ENCODE measurements around the gene SLC9A9. TPM values are rescaled to one million over a fixed set of nuclear protein-coding genes. Genes with fewer than 3 reads are reported as not detected.
A peak's percentile ranks its signal among the peaks of the same experiment; 100 is the strongest.

SLC9A9 gene
- total RNA-seq, 4 donors from 2014 or later: 1.7 to 8.2 (median 3.6) TPM

GRCh38 chr3:143617050-143617449, 231.2 kb downstream of the SLC9A9 start:
- no peaks in the 10 kb centered on the region for H3K4me1 ChIP-seq
- no peaks in the 10 kb centered on the region for H3K27me3 ChIP-seq
- ATAC-seq (no peak), DNase-seq (no peak)
- TF ChIP-seq POLR2A (IDR thresholded peaks at IDR 0.05): no peak
- TF ChIP-seq CTCF (IDR thresholded peaks at IDR 0.05 in 4 of 5, conservative IDR thresholded peaks at IDR 0.05 in 1 of 5): no peak
- in situ Hi-C loops (cut with MboI; ENCODE audit: low sequenced_read_pairs in 4 of 4): no loop called here
- H3K27ac ChIP-seq: no peak overlapping the region
- no peaks in the 10 kb centered on the region for H3K36me3 ChIP-seq
- no peak overlapping the region for H3K4me3 ChIP-seq
- intact Hi-C loops (cut with DNase I; ENCODE audit: low total_unique reads): no loop called here
- no peaks in the 10 kb centered on the region for H3K9me3 ChIP-seq

- H3K27me3 ChIP-seq: no peaks in the 10 kb centered on the region
- H3K4me1 ChIP-seq: peaks cover 0 to 9% of the 10 kb centered on the region in 2 donors
- in situ Hi-C loops (cut with MboI; ENCODE audit: low sequenced_read_pairs in 4 of 4): no loop called here
- no peak overlapping the region for H3K27ac ChIP-seq
- no peak for DNase-seq
- no peaks in the 10 kb centered on the region for H3K36me3 ChIP-seq
- intact Hi-C loops (cut with DNase I; ENCODE audit: low total_unique reads): no loop called here
- no peaks in the 10 kb centered on the region for H3K9me3 ChIP-seq
- ATAC-seq: no peak
- no peak for TF ChIP-seq CTCF (IDR thresholded peaks at IDR 0.05 in 4 of 5, conservative IDR thresholded peaks at IDR 0.05 in 1 of 5)
- TF ChIP-seq POLR2A (IDR thresholded peaks at IDR 0.05): no peak
- no peak overlapping the region for H3K4me3 ChIP-seq
Observed at GRCh38 chr3:143613226-143613625, 235.0 kb downstream of the SLC9A9 start.

GRCh38 chr3:143612541-143612940, 235.7 kb downstream of the SLC9A9 start:
- ATAC-seq (no peak), DNase-seq (no peak)
- in situ Hi-C loops (cut with MboI; ENCODE audit: low sequenced_read_pairs in 4 of 4): no loop called here
- peaks cover 0 to 9% of the 10 kb centered on the region in 2 donors for H3K4me1 ChIP-seq
- TF ChIP-seq POLR2A (IDR thresholded peaks at IDR 0.05): no peak
- intact Hi-C loops (cut with DNase I; ENCODE audit: low total_unique reads): no loop called here
- H3K27me3 ChIP-seq: no peaks in the 10 kb centered on the region
- no peak overlapping the region for H3K4me3 ChIP-seq
- H3K36me3 ChIP-seq: no peaks in the 10 kb centered on the region
- no peak overlapping the region for H3K27ac ChIP-seq
- H3K9me3 ChIP-seq: no peaks in the 10 kb centered on the region

- H3K36me3 ChIP-seq: no peaks in the 10 kb centered on the region
- DNase-seq: no peak
- H3K27ac ChIP-seq: peak overlapping the region in 1 of 4 donors; percentile 9
- H3K27me3 ChIP-seq: no peaks in the 10 kb centered on the region
- H3K9me3 ChIP-seq: no peaks in the 10 kb centered on the region
- H3K4me3 ChIP-seq: no peak overlapping the region
- TF ChIP-seq CTCF (IDR thresholded peaks at IDR 0.05 in 4 of 5, conservative IDR thresholded peaks at IDR 0.05 in 1 of 5) (no peak), POLR2A (IDR thresholded peaks at IDR 0.05) (no peak)
- in situ Hi-C loops (cut with MboI; ENCODE audit: low sequenced_read_pairs in 4 of 4) (no loop called here), intact Hi-C loops (cut with DNase I; ENCODE audit: low total_unique reads) (no loop called here)
- ATAC-seq: peak; percentile 80 to 98
- peaks cover 0 to 15% of the 10 kb centered on the region in 2 donors for H3K4me1 ChIP-seq
Observed at GRCh38 chr3:143608966-143609365, 239.3 kb downstream of the SLC9A9 start.

GRCh38 chr3:143605233-143605950, 242.9 kb downstream of the SLC9A9 start:
- H3K4me1 ChIP-seq: peaks cover 0 to 15% of the 10 kb centered on the region in 2 donors
- no peak overlapping the region for H3K27ac ChIP-seq
- in situ Hi-C loops (cut with MboI; ENCODE audit: low sequenced_read_pairs in 4 of 4): no loop called here
- H3K4me3 ChIP-seq: no peak overlapping the region
- no peak for TF ChIP-seq CTCF (IDR thresholded peaks at IDR 0.05 in 4 of 5, conservative IDR thresholded peaks at IDR 0.05 in 1 of 5)
- no peak for TF ChIP-seq POLR2A (IDR thresholded peaks at IDR 0.05)
- H3K9me3 ChIP-seq: no peaks in the 10 kb centered on the region
- no peaks in the 10 kb centered on the region for H3K36me3 ChIP-seq
- ATAC-seq (no peak), DNase-seq (no peak)
- no peaks in the 10 kb centered on the region for H3K27me3 ChIP-seq
- intact Hi-C loops (cut with DNase I; ENCODE audit: low total_unique reads): no loop called here
